Natural killer cell (primary cell): ENCODE measurements around the gene ST3GAL2. TPM values are rescaled to one million over a fixed set of nuclear protein-coding genes. Genes with fewer than 3 reads are reported as not detected.

Experiments used
- ATAC-seq, 3 donors: fragments of 150-1000 bp in 2 of 3; fragments of 200-7000 bp in 1 of 3; cut with Tn5 transposase; 1 replicate in 1 of 3; 2 replicates in 2 of 3; pipeline ENCODE4 v1.10.0; 2021; ENCODE audit warnings: mild to moderate bottlenecking in 2 of 3, moderate library complexity in 2 of 3
- DNase-seq, 2 donors: peaks; one replicate each; pipeline versions ENCODE4 v3.0.0 to v3.0.0-alpha.2; 2013 to 2021; ENCODE audit warnings: mixed read lengths in 1 of 2
- H3K27ac ChIP-seq: one replicate; pipeline ENCODE4 v1.5.1; 2013; ENCODE audit warnings: mild to moderate bottlenecking, low read length
- H3K27me3 ChIP-seq: one replicate; pipeline ENCODE4 v1.6.1; 2013; ENCODE audit warnings: low read length; ENCODE audit not compliant: control insufficient read depth, insufficient read depth
- H3K36me3 ChIP-seq: one replicate; pipeline ENCODE4 v1.6.1; 2013; ENCODE audit warnings: low read length; ENCODE audit not compliant: control insufficient read depth, insufficient read depth
- H3K4me1 ChIP-seq: one replicate; pipeline ENCODE4 v1.6.1; 2013; ENCODE audit warnings: low read length; ENCODE audit not compliant: control insufficient read depth, insufficient read depth
- H3K4me3 ChIP-seq: one replicate; pipeline ENCODE4 v1.5.1; 2013; ENCODE audit warnings: low read length
- H3K9me3 ChIP-seq: one replicate; pipeline ENCODE4 v1.6.1; 2013; ENCODE audit warnings: low read length; ENCODE audit not compliant: control insufficient read depth, insufficient read depth
- H3K27ac Mint-ChIP-seq, 2 donors: one replicate each; pipeline ENCODE4 v1.8.0; 2022; ENCODE audit warnings: mild to moderate bottlenecking in 2 of 2, mixed read lengths in 2 of 2, moderate library complexity in 1 of 2
- H3K27me3 Mint-ChIP-seq, 2 donors: one replicate each; pipeline ENCODE4 v1.8.0; 2022; ENCODE audit warnings: low read depth in 2 of 2, mixed read lengths in 2 of 2
- H3K36me3 Mint-ChIP-seq: one replicate; pipeline ENCODE4 v1.8.0; 2022; ENCODE audit warnings: mixed read lengths
- H3K4me1 Mint-ChIP-seq, 2 donors: one replicate each; pipeline ENCODE4 v1.8.0; 2022; ENCODE audit warnings: mixed read lengths in 2 of 2
- H3K4me3 Mint-ChIP-seq: one replicate; pipeline ENCODE4 v1.8.0; 2022; ENCODE audit warnings: mild to moderate bottlenecking, moderate library complexity, mixed read lengths
- H3K9me3 Mint-ChIP-seq, 2 donors: one replicate each; pipeline ENCODE4 v1.8.0; 2022; ENCODE audit warnings: mixed read lengths in 2 of 2
- WGBS: methylation state at CpG from one replicate; pipeline ENCODE4 v1.1.7; 2013; ENCODE audit warnings: missing lambda C conversion rate; ENCODE audit not compliant: insufficient coverage; 5-methylcytosine and 5-hydroxymethylcytosine counted together
- intact Hi-C: fragments of 100-400 bp; cut with micrococcal nuclease; formaldehyde crosslinking; loops from one replicate; pipeline ENCODE4 v1.14.2; 2022
- total RNA-seq, 4 donors: library from RNA; stranded (reverse); fragments of 120-200 nt in 1 of 4; gene quantifications; one replicate each; pipeline versions ENCODE4 v1.2.3 to v1.2.4, GENCODE V29; 2013 to 2022
- TF ChIP-seq, protein P1 (sequence below): fragments of 200-600 bp; IDR thresholded peaks from one replicate; pipeline ENCODE4 v1.8.0; 2022; ENCODE audit warnings: antibody characterized with exemption

The ST3GAL2 gene
- total RNA-seq, 3 donors from 2014 or later (not counting 1 experiment from before 2014, with no cell fraction given) = 25.9 to 39.1 (median 36.9) TPM

DNA sequence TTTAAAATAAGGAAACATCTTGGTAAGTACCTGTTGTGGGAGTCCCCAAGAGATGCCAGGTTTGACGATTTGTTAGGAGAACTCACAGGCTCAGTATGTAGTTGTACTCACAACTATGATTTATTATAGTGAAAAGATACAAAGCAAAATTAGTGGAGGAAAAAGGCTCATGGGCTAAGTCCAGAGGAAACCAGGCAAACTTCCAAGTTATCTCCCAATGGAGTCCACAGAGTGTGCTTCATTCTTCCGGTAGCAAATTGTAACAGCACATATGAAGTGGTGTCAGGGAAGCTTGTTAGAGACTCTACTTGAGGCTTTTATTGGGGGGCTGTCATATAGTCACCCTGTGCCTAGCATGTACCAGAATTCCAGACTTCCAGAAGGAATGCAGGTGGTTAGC is 89.9 kb downstream of the ST3GAL2 start:
- ATAC-seq (no peak), DNase-seq (no peak)
- H3K27ac ChIP-seq = no peak overlapping the region
- WGBS = 94% methylated on average over 2 of the region's 2 CpGs
- intact Hi-C loops = no loop called here
- H3K27me3 ChIP-seq = no peaks in the 10 kb centered on the region
- Mint-ChIP-seq H3K36me3 (no peaks in the 10 kb centered on the region), H3K9me3 (no peaks in the 10 kb centered on the region), H3K4me3 (no peak overlapping the region), H3K27ac (peak overlapping the region; percentile 67 to 73), H3K4me1 (peaks cover 16 to 19% of the 10 kb centered on the region in 2 donors), H3K27me3 (no peaks in the 10 kb centered on the region)
- H3K9me3 ChIP-seq = no peaks in the 10 kb centered on the region
- peaks cover 19% of the 10 kb centered on the region for H3K36me3 ChIP-seq
- no peak overlapping the region for H3K4me3 ChIP-seq
- peaks cover 19% of the 10 kb centered on the region for H3K4me1 ChIP-seq
- TF ChIP-seq, protein P1, sequence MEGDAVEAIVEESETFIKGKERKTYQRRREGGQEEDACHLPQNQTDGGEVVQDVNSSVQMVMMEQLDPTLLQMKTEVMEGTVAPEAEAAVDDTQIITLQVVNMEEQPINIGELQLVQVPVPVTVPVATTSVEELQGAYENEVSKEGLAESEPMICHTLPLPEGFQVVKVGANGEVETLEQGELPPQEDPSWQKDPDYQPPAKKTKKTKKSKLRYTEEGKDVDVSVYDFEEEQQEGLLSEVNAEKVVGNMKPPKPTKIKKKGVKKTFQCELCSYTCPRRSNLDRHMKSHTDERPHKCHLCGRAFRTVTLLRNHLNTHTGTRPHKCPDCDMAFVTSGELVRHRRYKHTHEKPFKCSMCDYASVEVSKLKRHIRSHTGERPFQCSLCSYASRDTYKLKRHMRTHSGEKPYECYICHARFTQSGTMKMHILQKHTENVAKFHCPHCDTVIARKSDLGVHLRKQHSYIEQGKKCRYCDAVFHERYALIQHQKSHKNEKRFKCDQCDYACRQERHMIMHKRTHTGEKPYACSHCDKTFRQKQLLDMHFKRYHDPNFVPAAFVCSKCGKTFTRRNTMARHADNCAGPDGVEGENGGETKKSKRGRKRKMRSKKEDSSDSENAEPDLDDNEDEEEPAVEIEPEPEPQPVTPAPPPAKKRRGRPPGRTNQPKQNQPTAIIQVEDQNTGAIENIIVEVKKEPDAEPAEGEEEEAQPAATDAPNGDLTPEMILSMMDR = no peak

DNA sequence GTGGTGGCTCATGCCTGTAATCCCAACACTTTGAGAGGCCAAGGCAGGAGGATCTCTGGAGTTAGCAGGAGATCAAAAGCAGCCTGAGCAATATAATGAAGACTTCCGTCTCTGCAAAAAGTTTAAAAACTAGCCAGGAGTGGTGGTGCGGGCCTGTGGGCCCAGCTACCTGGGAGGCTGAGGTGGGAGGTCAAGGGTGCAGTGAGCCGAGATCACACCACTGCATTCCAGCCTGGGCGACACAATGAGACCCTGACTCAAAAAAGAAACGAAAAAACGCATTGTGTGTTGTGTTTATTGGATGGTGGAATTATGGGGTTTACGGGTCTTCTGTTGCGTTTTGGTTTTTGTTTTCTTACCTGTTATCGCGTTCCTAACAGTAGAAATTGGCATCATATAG is 93.1 kb downstream of the ST3GAL2 start:
- peak overlapping the region; percentile 95 to 98 for H3K27ac Mint-ChIP-seq
- Histone ChIP-seq H3K27me3 (no peaks in the 10 kb centered on the region), H3K4me1 (peaks cover 19% of the 10 kb centered on the region), H3K27ac (peak overlapping the region; percentile 98), H3K9me3 (no peaks in the 10 kb centered on the region), H3K4me3 (peak overlapping the region; percentile 84), H3K36me3 (peaks cover 8% of the 10 kb centered on the region)
- TF ChIP-seq, protein P1 = no peak
- WGBS = 92% methylated on average over 10 of the region's 10 CpGs
- intact Hi-C loops = loop anchor here (1.0 to 2.0 kb wide), 4 partner anchors 47 to 178 kb away; partner anchors contain the start of genes AARS1 and DDX19B
- peak overlapping the region; percentile 94 for H3K4me3 Mint-ChIP-seq
- H3K9me3 Mint-ChIP-seq = no peaks in the 10 kb centered on the region
- H3K4me1 Mint-ChIP-seq = peaks cover 16 to 19% of the 10 kb centered on the region in 2 donors
- DNase-seq (no peak), ATAC-seq (no peak)
- no peaks in the 10 kb centered on the region for H3K36me3 Mint-ChIP-seq
- H3K27me3 Mint-ChIP-seq = no peaks in the 10 kb centered on the region

DNA sequence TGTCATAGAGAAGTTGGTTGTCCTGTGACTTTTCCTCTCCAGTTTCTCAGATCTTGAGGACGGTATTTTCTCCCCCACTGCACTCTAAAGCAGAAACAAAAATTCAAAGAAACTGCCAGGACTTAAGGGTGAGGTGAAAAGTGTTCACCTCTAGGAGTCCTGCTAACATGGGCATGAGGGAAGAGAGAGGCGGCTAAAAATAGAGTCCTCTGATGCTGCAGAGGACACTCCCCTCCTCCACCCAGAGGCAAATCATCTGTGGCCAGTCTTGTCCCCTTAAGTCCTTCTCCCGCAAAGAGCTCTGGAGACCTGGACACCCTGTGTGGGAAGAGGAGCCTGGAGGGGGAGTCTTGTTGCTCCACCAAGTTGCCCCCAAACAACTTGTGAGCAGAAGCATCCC is 96.9 kb downstream of the ST3GAL2 start:
- no peaks in the 10 kb centered on the region for H3K36me3 ChIP-seq
- no peaks in the 10 kb centered on the region for H3K27me3 ChIP-seq
- DNase-seq (no peak), ATAC-seq (no peak)
- WGBS = 100% methylated on average over 1 of the region's 3 CpGs
- no peak overlapping the region for H3K27ac ChIP-seq
- H3K9me3 ChIP-seq = no peaks in the 10 kb centered on the region
- intact Hi-C loops = no loop called here
- H3K4me3 ChIP-seq = no peak overlapping the region
- Mint-ChIP-seq H3K4me1 (peaks cover 4 to 12% of the 10 kb centered on the region in 2 donors), H3K27me3 (no peaks in the 10 kb centered on the region), H3K9me3 (no peaks in the 10 kb centered on the region), H3K4me3 (no peak overlapping the region), H3K36me3 (no peaks in the 10 kb centered on the region), H3K27ac (peak overlapping the region in 1 of 2 donors; percentile 53)
- H3K4me1 ChIP-seq = peaks cover 8% of the 10 kb centered on the region
- TF ChIP-seq, protein P1 = no peak

DNA sequence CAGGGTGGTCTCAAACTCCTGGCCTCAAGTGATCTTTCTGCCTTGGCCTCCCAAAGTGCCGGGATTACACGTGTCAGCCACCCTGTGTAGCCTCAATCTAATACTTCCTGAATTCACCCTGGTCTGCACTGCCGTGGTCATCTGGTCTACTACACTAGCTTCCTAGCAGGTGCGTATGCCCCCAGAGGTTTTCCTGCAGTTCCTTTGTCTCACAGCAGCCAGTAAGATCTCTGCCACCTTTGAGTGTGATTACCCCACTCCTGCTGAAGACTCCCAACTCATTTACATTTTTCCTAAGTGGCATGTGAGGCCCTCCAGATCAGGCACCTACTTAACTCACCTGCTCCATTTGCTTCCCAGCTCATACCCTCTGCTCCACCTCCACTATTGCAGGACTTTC is 97.3 kb downstream of the ST3GAL2 start:
- ATAC-seq (no peak), DNase-seq (no peak)
- Histone ChIP-seq H3K4me1 (peaks cover 8% of the 10 kb centered on the region), H3K9me3 (no peaks in the 10 kb centered on the region), H3K27me3 (no peaks in the 10 kb centered on the region), H3K36me3 (no peaks in the 10 kb centered on the region), H3K4me3 (no peak overlapping the region), H3K27ac (no peak overlapping the region)
- 71% methylated on average over 4 of the region's 4 CpGs for WGBS
- H3K36me3 Mint-ChIP-seq = no peaks in the 10 kb centered on the region
- H3K4me1 Mint-ChIP-seq = peaks cover 0 to 8% of the 10 kb centered on the region in 2 donors
- intact Hi-C loops = no loop called here
- H3K27me3 Mint-ChIP-seq = no peaks in the 10 kb centered on the region
- H3K27ac Mint-ChIP-seq = peak overlapping the region in 1 of 2 donors; percentile 53
- no peaks in the 10 kb centered on the region for H3K9me3 Mint-ChIP-seq
- no peak overlapping the region for H3K4me3 Mint-ChIP-seq
- TF ChIP-seq, protein P1 = no peak
